ENCODE measurements around the gene OR52E4. TPM values are rescaled to one million over a fixed set of nuclear protein-coding genes. Genes with fewer than 3 reads are reported as not detected.

Gene OR52E4
- total RNA-seq, 2 experiments from 2014 or later = not detected

GRCh38 chr11:5887172-5887571 lies 6.7 kb downstream of the OR52E4 start:
- CTCF ChIA-PET (ENCODE audit: unreplicated experiment) = no interaction called here
- no peak overlapping the region for H3K4me2 ChIP-seq (ENCODE audit: low read length)
- H3K4me1 ChIP-seq (ENCODE audit: insufficient read depth, low read length, poor library complexity, severe bottlenecking) = no peaks in the 10 kb centered on the region
- H3K79me2 ChIP-seq (ENCODE audit: insufficient read depth, low read depth, low read length) = no peaks in the 10 kb centered on the region
- H3K9me2 ChIP-seq (ENCODE audit: insufficient read depth, low read length) = no peaks in the 10 kb centered on the region
- H4K20me1 ChIP-seq (ENCODE audit: insufficient read depth, low read length) = no peaks in the 10 kb centered on the region
- no peak overlapping the region for H2AFZ ChIP-seq (ENCODE audit: low read length)
- no peaks in the 10 kb centered on the region for H3K36me3 ChIP-seq (ENCODE audit: insufficient read depth, low read length)
- no peak overlapping the region for H3K4me3 ChIP-seq (ENCODE audit: low read depth, low read length, poor library complexity, severe bottlenecking)
- no peak for TF ChIP-seq CTCF (conservative IDR thresholded peaks at IDR 0.05; ENCODE audit: low read length)
- no peak for TF ChIP-seq EZH2phosphoT487 (IDR thresholded peaks at IDR 0.05; ENCODE audit: borderline replicate concordance, low read depth, low read length)
- no peaks in the 10 kb centered on the region for H3K9me3 ChIP-seq (ENCODE audit: low read length)
- no peak for DNase-seq (ENCODE audit: low spot score)
- POLR2A ChIA-PET = no interaction called here
- H3K27ac ChIP-seq (ENCODE audit: low read depth, low read length, poor library complexity, severe bottlenecking) = no peak overlapping the region
- BruUV-seq (replicated peaks) = no TSS peak
- intact Hi-C loops (cut with micrococcal nuclease; ENCODE audit: unreplicated experiment) = no loop called here

- Histone ChIP-seq H3K36me3 (ENCODE audit: insufficient read depth, low read length) (no peaks in the 10 kb centered on the region), H3K9me3 (ENCODE audit: low read length) (no peaks in the 10 kb centered on the region), H2AFZ (ENCODE audit: low read length) (no peak overlapping the region), H3K27ac (ENCODE audit: low read depth, low read length, poor library complexity, severe bottlenecking) (no peak overlapping the region), H3K9me2 (ENCODE audit: insufficient read depth, low read length) (no peaks in the 10 kb centered on the region), H3K4me2 (ENCODE audit: low read length) (no peak overlapping the region), H4K20me1 (ENCODE audit: insufficient read depth, low read length) (no peaks in the 10 kb centered on the region), H3K4me3 (ENCODE audit: low read depth, low read length, poor library complexity, severe bottlenecking) (no peak overlapping the region), H3K4me1 (ENCODE audit: insufficient read depth, low read length, poor library complexity, severe bottlenecking) (no peaks in the 10 kb centered on the region), H3K79me2 (ENCODE audit: insufficient read depth, low read depth, low read length) (no peaks in the 10 kb centered on the region)
- TF ChIP-seq CTCF (conservative IDR thresholded peaks at IDR 0.05; ENCODE audit: low read length) (no peak), EZH2phosphoT487 (IDR thresholded peaks at IDR 0.05; ENCODE audit: borderline replicate concordance, low read depth, low read length) (no peak)
- no peak for DNase-seq (ENCODE audit: low spot score)
- no TSS peak for BruUV-seq (replicated peaks)
- intact Hi-C loops (cut with micrococcal nuclease; ENCODE audit: unreplicated experiment) = no loop called here
- CTCF ChIA-PET (ENCODE audit: unreplicated experiment) = no interaction called here
- POLR2A ChIA-PET = interaction anchor here (0.5 to 0.7 kb wide), 3 partner anchors 108 to 1092 kb away, joined by 3 to 5 read pairs (median 3); no protein-coding TSS in a partner anchor
Measured at GRCh38 chr11:5887661-5888060, 7.2 kb downstream of the OR52E4 start.

GRCh38 chr11:5891216-5891800 lies 10.9 kb downstream of the OR52E4 start:
- TF ChIP-seq CTCF (conservative IDR thresholded peaks at IDR 0.05; ENCODE audit: low read length) (peak; percentile 75), EZH2phosphoT487 (IDR thresholded peaks at IDR 0.05; ENCODE audit: borderline replicate concordance, low read depth, low read length) (no peak)
- Histone ChIP-seq H3K9me2 (ENCODE audit: insufficient read depth, low read length) (no peaks in the 10 kb centered on the region), H3K79me2 (ENCODE audit: insufficient read depth, low read depth, low read length) (no peaks in the 10 kb centered on the region), H4K20me1 (ENCODE audit: insufficient read depth, low read length) (no peaks in the 10 kb centered on the region), H3K4me1 (ENCODE audit: insufficient read depth, low read length, poor library complexity, severe bottlenecking) (no peaks in the 10 kb centered on the region), H3K36me3 (ENCODE audit: insufficient read depth, low read length) (no peaks in the 10 kb centered on the region), H3K27ac (ENCODE audit: low read depth, low read length, poor library complexity, severe bottlenecking) (no peak overlapping the region), H3K9me3 (ENCODE audit: low read length) (no peaks in the 10 kb centered on the region), H2AFZ (ENCODE audit: low read length) (no peak overlapping the region), H3K4me2 (ENCODE audit: low read length) (no peak overlapping the region), H3K4me3 (ENCODE audit: low read depth, low read length, poor library complexity, severe bottlenecking) (no peak overlapping the region)
- intact Hi-C loops (cut with micrococcal nuclease; ENCODE audit: unreplicated experiment) = no loop called here
- ChIA-PET CTCF (ENCODE audit: unreplicated experiment) (interaction anchor here (1.0 kb wide), 1 partner anchor 416 kb away, joined by 3 read pairs; no protein-coding TSS in a partner anchor), POLR2A (interaction anchor here (0.6 to 0.7 kb wide), 3 partner anchors 10 to 304 kb away, joined by 3 read pairs; no protein-coding TSS in a partner anchor)
- no TSS peak for BruUV-seq (replicated peaks)
- DNase-seq (ENCODE audit: low spot score) = peak; percentile 14

All from OCI-LY7 (cell line).